IgD-negative memory B cell (primary cell): ENCODE results near the gene SUPT6H. TPM values are rescaled to one million over a fixed set of nuclear protein-coding genes. Genes with fewer than 3 reads are reported as not detected.

ENCODE experiments used
- H3K27ac Mint-ChIP-seq, 3 donors: one replicate each; pipeline ENCODE4 v1.8.0; 2020 to 2022; ENCODE audit warnings: mild to moderate bottlenecking in 3 of 3, mixed read lengths in 3 of 3, moderate library complexity in 1 of 3
- H3K27me3 Mint-ChIP-seq: one replicate; pipeline ENCODE4 v1.8.0; 2021; ENCODE audit warnings: mixed read lengths
- H3K36me3 Mint-ChIP-seq: one replicate; pipeline ENCODE4 v1.8.0; 2020; ENCODE audit warnings: mild to moderate bottlenecking, mixed read lengths
- H3K4me1 Mint-ChIP-seq, 3 donors: one replicate each; pipeline ENCODE4 v1.8.0; 2020 to 2022; ENCODE audit warnings: mixed read lengths in 3 of 3, mild to moderate bottlenecking in 1 of 3
- H3K4me3 Mint-ChIP-seq, 4 donors: one replicate each; pipeline ENCODE4 v1.8.0; 2020 to 2022; ENCODE audit warnings: mild to moderate bottlenecking in 4 of 4, mixed read lengths in 4 of 4, moderate library complexity in 3 of 4
- H3K9me3 Mint-ChIP-seq, 3 donors: one replicate each; pipeline ENCODE4 v1.8.0; 2020 to 2021; ENCODE audit warnings: mixed read lengths in 3 of 3, mild to moderate bottlenecking in 1 of 3
- polyA plus RNA-seq: library from polyadenylated mRNA; unstranded; fragments of 300-500 nt; fragmentation: Illumina TruSeq; gene quantifications from one replicate; pipeline ENCODE4 v1.2.3, GENCODE V29; 2021

Gene SUPT6H
- polyA plus RNA-seq, 1 donor from 2014 or later = 14.2 TPM

DNA sequence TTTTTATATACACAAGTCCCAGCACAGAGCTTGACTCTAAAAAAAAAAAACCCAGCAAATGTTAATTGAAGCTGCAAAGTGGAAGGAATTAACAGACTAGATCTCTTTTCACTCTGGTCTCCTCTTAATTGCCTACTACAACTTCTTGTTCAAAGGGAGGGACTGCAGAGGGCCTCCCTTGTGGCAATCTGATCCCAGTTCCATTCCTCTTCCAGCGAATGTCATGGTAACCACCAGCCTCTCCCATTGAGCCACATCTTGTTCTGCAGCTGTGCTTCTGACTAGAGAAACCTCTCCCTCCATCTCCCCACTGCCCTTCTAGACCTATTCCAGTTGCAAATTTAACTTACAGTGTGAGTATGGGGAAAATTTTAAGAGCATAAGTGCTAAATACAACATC, 5.9 kb downstream of the SUPT6H start:
- Mint-ChIP-seq H3K9me3 (no peaks in the 10 kb centered on the region), H3K4me3 (peak overlapping the region in 1 of 4 donors; percentile 4), H3K36me3 (peaks cover 3% of the 10 kb centered on the region), H3K27ac (peak overlapping the region in 2 of 3 donors; percentile 24 to 46), H3K4me1 (peaks cover 27 to 44% (median 34%) of the 10 kb centered on the region in 3 donors), H3K27me3 (no peaks in the 10 kb centered on the region)

DNA sequence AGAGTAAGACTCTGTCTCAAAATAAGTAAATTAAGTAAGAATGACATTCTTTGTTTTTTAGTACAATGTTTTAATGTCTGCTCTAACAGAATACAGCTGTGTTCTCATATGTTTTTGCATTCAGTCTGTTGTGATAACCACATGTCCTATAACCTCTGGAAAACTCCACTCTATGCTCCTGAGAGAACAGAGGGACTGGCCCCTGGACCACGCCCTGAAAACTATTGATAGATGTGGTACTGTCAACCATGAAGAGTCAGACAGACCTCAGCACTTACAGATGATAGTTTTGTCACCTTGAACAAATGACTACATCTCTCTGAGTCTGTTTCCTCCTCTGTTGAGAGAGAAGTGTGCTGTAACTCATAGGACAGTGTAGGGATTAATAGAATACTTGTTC, 7.9 kb downstream of the SUPT6H start:
- Mint-ChIP-seq H3K27ac (no peak overlapping the region), H3K36me3 (peaks cover 5% of the 10 kb centered on the region), H3K27me3 (no peaks in the 10 kb centered on the region), H3K4me1 (peaks cover 10 to 23% (median 17%) of the 10 kb centered on the region in 3 donors), H3K4me3 (no peak overlapping the region), H3K9me3 (no peaks in the 10 kb centered on the region)

DNA sequence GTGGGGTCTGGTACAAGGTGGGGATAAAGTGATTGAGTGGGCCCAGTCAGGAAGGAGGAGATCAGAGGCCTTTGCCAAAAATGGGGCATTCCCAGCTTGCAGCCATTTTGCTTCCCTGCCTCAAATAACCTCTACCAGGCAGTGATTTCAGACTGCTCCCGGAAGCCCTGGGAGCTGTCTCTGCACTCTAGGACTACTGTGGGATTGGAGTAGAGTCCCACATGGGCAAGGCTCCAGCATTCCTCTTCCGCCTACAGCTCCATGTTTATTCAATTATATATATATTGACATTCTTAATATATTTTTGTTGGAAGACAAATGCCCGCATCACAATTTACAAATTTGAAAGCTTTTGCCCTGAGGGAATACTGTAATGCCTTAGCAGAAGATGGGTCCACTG, 13.5 kb downstream of the SUPT6H start:
- no peaks in the 10 kb centered on the region for H3K9me3 Mint-ChIP-seq
- peaks cover 0 to 6% (median 0%) of the 10 kb centered on the region in 3 donors for H3K4me1 Mint-ChIP-seq
- no peaks in the 10 kb centered on the region for H3K27me3 Mint-ChIP-seq
- H3K27ac Mint-ChIP-seq = no peak overlapping the region
- no peak overlapping the region for H3K4me3 Mint-ChIP-seq
- peaks cover 6% of the 10 kb centered on the region for H3K36me3 Mint-ChIP-seq

DNA sequence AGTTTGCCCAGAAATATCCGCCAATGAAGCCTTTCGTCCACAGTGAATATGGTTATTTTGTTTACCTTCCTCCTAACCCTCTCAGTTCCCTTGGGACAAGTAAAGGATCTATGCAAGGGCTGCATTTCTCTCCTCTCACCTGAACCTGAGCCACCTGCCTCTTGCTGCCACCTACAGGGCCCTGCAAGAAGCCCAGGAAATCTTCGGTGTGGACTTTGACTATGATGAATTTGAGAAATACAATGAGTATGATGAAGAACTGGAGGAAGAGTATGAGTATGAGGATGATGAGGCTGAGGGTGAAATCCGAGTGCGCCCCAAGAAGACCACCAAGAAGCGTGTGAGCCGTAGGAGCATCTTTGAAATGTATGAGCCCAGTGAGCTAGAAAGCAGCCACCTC, 14.0 kb downstream of the SUPT6H start:
- Mint-ChIP-seq H3K36me3 (peaks cover 6% of the 10 kb centered on the region), H3K27me3 (no peaks in the 10 kb centered on the region), H3K9me3 (no peaks in the 10 kb centered on the region), H3K27ac (no peak overlapping the region), H3K4me3 (no peak overlapping the region), H3K4me1 (peaks cover 0 to 4% (median 0%) of the 10 kb centered on the region in 3 donors)

DNA sequence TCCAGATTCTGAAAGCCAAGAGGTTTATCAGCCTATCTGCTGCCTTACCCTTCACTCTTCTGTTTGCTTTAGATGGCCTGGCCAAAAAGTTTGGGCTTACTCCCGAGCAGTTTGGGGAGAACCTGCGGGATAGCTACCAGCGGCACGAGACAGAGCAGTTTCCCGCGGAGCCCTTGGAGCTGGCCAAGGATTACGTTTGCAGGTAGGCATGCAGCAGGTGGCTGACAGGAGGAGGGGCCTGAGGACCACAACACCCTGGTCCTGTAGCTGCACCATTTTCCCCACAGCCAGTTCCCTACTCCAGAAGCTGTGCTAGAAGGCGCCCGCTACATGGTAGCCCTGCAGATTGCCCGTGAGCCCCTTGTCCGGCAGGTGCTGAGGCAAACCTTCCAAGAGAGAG, 20.6 kb downstream of the SUPT6H start:
- Mint-ChIP-seq H3K27me3 (no peaks in the 10 kb centered on the region), H3K36me3 (peaks cover 5% of the 10 kb centered on the region), H3K4me1 (no peaks in the 10 kb centered on the region), H3K4me3 (no peak overlapping the region), H3K9me3 (no peaks in the 10 kb centered on the region), H3K27ac (no peak overlapping the region)

DNA sequence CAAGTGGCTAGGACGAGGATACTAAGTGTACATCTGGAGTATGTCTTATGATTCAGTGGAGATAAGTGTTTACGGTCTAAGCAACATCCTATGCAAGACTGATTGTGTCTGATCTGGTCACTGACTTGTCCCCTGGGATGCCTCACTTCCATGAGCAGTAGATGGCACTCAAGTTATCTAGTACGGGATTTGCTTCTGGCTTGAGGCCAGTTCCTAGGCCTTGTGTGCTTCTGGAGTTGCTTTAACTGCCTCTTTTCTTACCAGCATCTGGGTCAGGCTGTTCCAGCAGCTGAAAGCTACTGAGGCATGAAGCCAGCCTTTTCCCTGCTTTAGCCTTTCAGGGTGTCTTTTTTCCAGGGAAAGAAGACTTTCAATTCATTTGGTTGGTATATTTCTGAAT, 23.0 kb downstream of the SUPT6H start:
- H3K27ac Mint-ChIP-seq = peak overlapping the region in 1 of 3 donors; percentile 96
- H3K4me1 Mint-ChIP-seq = no peaks in the 10 kb centered on the region
- H3K9me3 Mint-ChIP-seq = no peaks in the 10 kb centered on the region
- peaks cover 18% of the 10 kb centered on the region for H3K36me3 Mint-ChIP-seq
- no peak overlapping the region for H3K4me3 Mint-ChIP-seq
- H3K27me3 Mint-ChIP-seq = no peaks in the 10 kb centered on the region

DNA sequence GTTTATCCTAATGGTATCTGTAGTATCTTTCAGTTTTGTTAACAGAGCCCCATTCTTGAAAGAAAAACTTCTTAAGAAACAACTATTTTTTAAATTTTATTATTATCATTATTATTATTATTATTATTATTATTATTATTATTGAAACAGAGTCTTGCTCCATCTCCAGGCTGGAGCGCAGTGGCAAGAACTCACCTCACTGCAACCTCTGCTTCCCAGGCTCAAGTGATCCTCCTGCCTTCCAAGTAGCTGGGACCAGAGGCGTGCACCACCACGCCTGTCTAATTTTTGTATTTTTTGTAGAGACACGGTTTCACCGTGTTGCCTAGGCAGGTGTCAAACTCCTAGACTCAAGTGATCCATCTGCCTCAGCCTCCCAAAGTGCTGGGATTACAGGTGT, 23.4 kb downstream of the SUPT6H start:
- no peaks in the 10 kb centered on the region for H3K27me3 Mint-ChIP-seq
- H3K27ac Mint-ChIP-seq = no peak overlapping the region
- H3K4me3 Mint-ChIP-seq = no peak overlapping the region
- no peaks in the 10 kb centered on the region for H3K4me1 Mint-ChIP-seq
- H3K36me3 Mint-ChIP-seq = peaks cover 19% of the 10 kb centered on the region
- H3K9me3 Mint-ChIP-seq = no peaks in the 10 kb centered on the region

DNA sequence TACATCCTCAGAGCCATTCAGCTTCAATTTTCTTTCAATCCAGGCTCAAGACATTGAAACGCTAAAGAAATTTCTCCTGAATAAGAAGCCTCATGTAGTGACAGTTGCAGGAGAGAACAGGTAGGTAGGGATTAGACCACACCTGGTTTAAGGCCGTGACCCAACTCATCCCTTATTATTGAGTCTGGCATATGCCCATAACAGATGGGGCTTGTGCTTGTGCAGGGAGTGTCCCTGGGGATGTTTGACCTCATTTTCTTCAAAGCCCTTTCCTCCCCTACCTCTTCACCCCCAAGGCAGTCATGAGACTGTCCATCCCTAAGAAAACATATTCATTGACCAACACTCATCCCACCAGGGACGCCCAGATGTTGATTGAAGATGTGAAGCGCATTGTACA, 24.3 kb downstream of the SUPT6H start:
- Mint-ChIP-seq H3K4me1 (no peaks in the 10 kb centered on the region), H3K36me3 (peaks cover 19% of the 10 kb centered on the region), H3K27ac (no peak overlapping the region), H3K4me3 (no peak overlapping the region), H3K9me3 (no peaks in the 10 kb centered on the region), H3K27me3 (no peaks in the 10 kb centered on the region)

DNA sequence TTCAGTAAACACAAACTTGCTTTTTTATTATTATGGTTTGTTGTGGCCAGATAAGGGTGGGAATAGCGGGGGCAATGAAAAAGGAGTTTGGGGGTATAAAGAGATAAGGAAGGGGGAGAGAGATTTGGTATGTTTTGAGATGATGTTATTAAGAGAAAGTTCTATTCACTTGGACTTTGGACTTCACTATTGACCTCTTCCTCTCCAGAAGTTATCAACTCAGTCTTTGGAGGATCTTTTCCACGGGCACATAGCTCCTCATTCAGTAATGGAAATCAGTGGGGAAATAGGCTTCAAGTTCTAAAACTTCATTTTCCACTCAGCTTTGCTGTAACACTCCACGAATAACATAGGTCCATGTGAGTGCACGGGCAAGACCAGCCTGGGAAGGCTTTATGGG, 26.5 kb downstream of the SUPT6H start:
- peak overlapping the region in 1 of 3 donors; percentile 67 for H3K27ac Mint-ChIP-seq
- no peaks in the 10 kb centered on the region for H3K27me3 Mint-ChIP-seq
- no peaks in the 10 kb centered on the region for H3K9me3 Mint-ChIP-seq
- H3K36me3 Mint-ChIP-seq = peaks cover 19% of the 10 kb centered on the region
- H3K4me3 Mint-ChIP-seq = no peak overlapping the region
- H3K4me1 Mint-ChIP-seq = no peaks in the 10 kb centered on the region

DNA sequence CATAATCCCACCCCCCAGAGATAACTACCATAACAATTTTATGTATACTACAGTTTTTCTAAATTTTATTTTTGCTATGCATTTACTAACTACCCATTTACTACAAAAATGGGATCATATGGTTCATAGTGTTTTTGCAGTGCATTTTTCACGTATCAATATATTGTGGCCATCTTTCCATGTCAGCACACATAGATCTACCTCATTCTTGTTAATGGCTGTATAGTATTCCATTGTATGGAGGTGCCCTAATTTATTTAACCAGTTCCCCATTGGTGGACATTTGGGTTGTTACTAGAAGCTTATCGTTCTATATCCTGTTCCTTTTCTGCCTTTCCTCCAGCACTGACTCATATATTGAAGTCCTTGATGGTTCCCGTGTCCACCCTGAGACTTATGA, 27.0 kb downstream of the SUPT6H start:
- Mint-ChIP-seq H3K27ac (no peak overlapping the region), H3K9me3 (no peaks in the 10 kb centered on the region), H3K4me1 (no peaks in the 10 kb centered on the region), H3K4me3 (no peak overlapping the region), H3K36me3 (peaks cover 19% of the 10 kb centered on the region), H3K27me3 (no peaks in the 10 kb centered on the region)

DNA sequence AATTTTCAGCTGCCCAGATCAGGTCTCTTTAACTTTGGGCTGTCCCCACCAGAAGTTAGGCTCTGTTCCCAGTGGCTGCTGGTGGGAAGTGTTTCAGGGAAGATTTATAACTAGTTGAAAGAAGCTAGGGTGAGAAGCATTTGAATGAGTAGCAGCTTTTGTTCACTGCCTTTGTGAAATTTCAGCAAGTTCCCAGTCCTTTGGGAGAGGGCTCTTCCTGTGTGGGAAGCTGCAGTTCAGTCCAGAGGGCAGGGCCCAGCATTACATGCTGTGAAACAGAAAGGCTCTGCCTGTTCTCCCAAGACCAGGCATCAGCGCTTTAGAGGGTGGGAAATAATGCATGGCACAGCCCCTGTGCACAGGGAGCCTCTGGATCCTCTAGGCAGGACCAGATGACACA, 31.9 kb downstream of the SUPT6H start:
- no peak overlapping the region for H3K4me3 Mint-ChIP-seq
- H3K9me3 Mint-ChIP-seq = no peaks in the 10 kb centered on the region
- no peak overlapping the region for H3K27ac Mint-ChIP-seq
- H3K36me3 Mint-ChIP-seq = peaks cover 8% of the 10 kb centered on the region
- no peaks in the 10 kb centered on the region for H3K4me1 Mint-ChIP-seq
- no peaks in the 10 kb centered on the region for H3K27me3 Mint-ChIP-seq

DNA sequence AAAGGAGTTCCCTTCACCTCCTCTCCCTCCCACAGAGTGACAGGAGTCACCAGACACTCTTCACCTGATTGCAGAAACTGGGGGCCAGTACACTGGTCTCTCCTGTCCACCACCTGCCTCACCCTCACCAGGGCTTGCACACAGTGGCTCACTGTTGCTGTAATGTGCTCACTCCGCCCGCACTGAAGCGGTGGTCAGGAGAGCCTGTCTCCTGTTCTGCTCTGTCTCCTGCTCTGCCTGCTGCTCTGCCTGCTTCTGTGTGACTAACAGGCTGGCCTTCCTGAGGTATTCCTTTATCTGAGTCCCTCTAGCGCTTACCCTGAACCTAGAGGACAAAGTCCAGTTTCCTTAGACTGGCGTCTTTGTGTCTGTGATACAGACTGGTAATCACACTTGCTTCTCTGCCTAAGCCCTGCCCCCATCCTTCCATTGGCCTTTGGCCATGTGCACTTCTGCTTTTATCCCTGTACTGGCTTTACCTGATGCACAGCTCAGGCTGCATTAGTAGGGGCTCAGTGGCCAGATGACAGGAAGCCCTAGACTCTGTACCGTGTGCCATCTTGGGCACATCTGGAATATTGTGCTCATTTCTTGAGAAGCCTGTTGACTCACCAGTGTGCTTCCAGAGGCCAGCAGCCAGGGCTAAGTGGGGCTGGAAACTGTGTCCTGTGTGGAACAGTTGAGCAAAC, 36.4 kb downstream of the SUPT6H start:
- peaks cover 0 to 2% (median 0%) of the 10 kb centered on the region in 3 donors for H3K4me1 Mint-ChIP-seq
- peaks cover 2% of the 10 kb centered on the region for H3K36me3 Mint-ChIP-seq
- no peaks in the 10 kb centered on the region for H3K27me3 Mint-ChIP-seq
- H3K4me3 Mint-ChIP-seq = peak overlapping the region in 2 of 4 donors; percentile 39 to 52
- peak overlapping the region in 1 of 3 donors; percentile 69 for H3K27ac Mint-ChIP-seq
- H3K9me3 Mint-ChIP-seq = no peaks in the 10 kb centered on the region

DNA sequence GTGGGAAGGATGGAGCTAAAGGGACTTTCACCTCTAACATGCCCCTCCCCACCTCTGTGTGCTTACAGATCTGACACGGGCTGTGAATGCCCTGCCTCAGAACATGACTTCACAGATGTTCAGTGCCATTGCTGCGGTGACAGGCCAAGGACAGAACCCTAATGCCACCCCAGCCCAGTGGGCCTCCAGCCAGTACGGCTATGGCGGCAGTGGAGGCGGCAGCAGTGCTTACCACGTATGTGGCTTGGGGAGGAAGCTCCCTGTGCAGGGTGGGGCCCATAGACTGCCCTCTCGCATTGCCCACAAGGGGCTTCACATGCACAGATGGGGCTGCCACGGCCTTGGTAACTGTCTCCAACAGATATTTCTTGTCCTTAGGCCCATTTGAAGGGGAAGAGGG, 38.3 kb downstream of the SUPT6H start:
- Mint-ChIP-seq H3K9me3 (no peaks in the 10 kb centered on the region), H3K27me3 (no peaks in the 10 kb centered on the region), H3K4me3 (no peak overlapping the region), H3K4me1 (peaks cover 0 to 2% (median 0%) of the 10 kb centered on the region in 3 donors), H3K27ac (no peak overlapping the region), H3K36me3 (peaks cover 2% of the 10 kb centered on the region)

DNA sequence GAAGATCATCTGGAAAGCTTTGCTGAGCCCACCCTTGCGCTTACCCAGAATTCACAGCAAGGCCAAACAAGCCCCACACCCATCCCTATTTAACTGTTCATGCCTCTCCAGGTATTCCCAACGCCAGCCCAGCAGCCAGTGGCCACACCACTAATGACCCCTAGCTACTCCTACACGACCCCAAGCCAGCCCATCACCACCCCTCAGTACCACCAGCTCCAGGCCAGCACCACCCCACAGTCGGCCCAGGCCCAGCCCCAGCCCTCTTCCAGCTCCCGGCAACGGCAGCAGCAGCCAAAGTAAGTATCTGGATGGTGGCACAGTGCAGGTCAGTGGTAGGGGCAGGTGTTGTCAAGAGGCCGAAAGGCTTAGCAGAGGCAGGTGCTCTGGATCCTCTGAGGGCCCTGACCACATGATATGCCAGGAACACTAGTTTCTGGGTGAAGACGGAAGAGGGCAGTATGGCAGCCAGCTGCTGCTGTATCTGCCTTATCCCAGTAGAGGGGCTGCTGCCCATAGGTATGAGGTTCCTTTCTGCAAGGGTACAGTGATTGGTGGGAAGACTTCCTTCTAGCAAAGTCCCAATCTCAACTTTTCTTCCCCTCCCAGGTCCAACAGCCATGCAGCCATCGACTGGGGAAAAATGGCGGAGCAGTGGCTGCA, 39.0 kb downstream of the SUPT6H start:
- Mint-ChIP-seq H3K9me3 (no peaks in the 10 kb centered on the region), H3K4me1 (peaks cover 0 to 5% (median 1%) of the 10 kb centered on the region in 3 donors), H3K27me3 (no peaks in the 10 kb centered on the region), H3K27ac (no peak overlapping the region), H3K4me3 (no peak overlapping the region), H3K36me3 (peaks cover 2% of the 10 kb centered on the region)

DNA sequence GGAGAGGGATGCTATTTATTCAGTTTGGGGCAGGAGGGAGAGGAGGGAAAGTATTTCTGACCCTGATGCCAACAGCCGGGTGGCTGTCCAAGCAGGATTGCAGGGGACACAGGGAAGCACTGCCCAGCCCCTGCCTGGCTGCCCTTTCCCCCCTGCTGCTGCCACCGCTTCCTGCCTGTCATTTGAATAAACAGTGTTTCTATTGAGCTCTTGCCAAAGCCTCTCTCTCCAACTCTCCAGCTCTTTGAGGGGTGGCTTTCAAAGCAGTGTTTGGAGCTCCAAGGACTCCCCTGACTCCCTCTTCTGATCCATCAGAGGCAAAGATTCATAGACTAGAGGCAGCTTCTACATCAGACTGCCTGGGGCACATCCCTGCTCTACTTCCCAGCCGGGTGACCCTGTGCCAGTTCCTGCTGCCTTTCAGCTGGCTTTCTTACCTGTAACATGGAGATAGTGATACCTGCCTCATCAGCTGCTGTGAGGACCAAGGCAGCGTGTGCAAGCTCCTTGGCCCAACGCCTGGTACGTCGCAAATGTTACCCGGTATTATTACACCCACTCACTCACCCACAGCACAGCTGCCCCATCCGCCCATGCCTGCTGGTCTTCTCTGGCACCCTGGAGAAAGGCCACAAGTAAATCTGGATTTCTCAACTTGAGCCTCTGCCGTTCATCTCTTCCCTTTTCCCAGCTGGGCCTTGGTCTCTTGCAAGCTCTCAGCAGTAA, 40.2 kb downstream of the SUPT6H start:
- no peaks in the 10 kb centered on the region for H3K27me3 Mint-ChIP-seq
- H3K4me3 Mint-ChIP-seq = no peak overlapping the region
- peaks cover 2% of the 10 kb centered on the region for H3K36me3 Mint-ChIP-seq
- no peaks in the 10 kb centered on the region for H3K9me3 Mint-ChIP-seq
- peaks cover 0 to 5% (median 1%) of the 10 kb centered on the region in 3 donors for H3K4me1 Mint-ChIP-seq
- no peak overlapping the region for H3K27ac Mint-ChIP-seq
